CD14-positive monocyte (primary cell): ENCODE results near the gene ZNF653. TPM values are rescaled to one million over a fixed set of nuclear protein-coding genes. Genes with fewer than 3 reads are reported as not detected.

ENCODE experiments used
- DNase-seq, 3 donors: peaks; one replicate each; pipeline ENCODE4 v3.0.0-alpha.2; 2011 to 2022
- H2AFZ ChIP-seq: 2 replicates; pipeline ENCODE4 v1.6.0; 2012; ENCODE audit warnings: mild to moderate bottlenecking, low read depth, low read length, inconsistent platforms; ENCODE audit not compliant: insufficient read depth, poor library complexity, severe bottlenecking
- H3K27ac ChIP-seq, 2 donors: 1 replicate in 1 of 2; 2 replicates in 1 of 2; pipeline ENCODE4 v1.5.1; 2012 to 2013; ENCODE audit warnings: low read length in 2 of 2, control low read depth in 1 of 2, inconsistent platforms in 1 of 2, low read depth in 1 of 2, mild to moderate bottlenecking in 1 of 2
- H3K27me3 ChIP-seq, 2 donors: one replicate each; pipeline versions ENCODE4 v1.6.0 to v1.6.1; 2011 to 2013; ENCODE audit warnings: low read length in 2 of 2; ENCODE audit not compliant: control insufficient read depth in 2 of 2, insufficient read depth in 2 of 2
- H3K36me3 ChIP-seq, 2 donors: replicated peaks in 1 of 2; 1 replicate in 1 of 2; 2 replicates in 1 of 2; pipeline versions ENCODE4 v1.5.1 to v1.6.1; 2012 to 2013; ENCODE audit warnings: low read length in 2 of 2, control low read depth in 1 of 2, inconsistent platforms in 1 of 2, mild to moderate bottlenecking in 1 of 2; ENCODE audit not compliant: insufficient read depth in 2 of 2, control insufficient read depth in 1 of 2
- H3K4me1 ChIP-seq, 2 donors: 1 replicate in 1 of 2; 2 replicates in 1 of 2; pipeline versions ENCODE4 v1.5.1 to v1.6.1; 2012 to 2013; ENCODE audit warnings: low read length in 2 of 2, control low read depth in 1 of 2, inconsistent platforms in 1 of 2, mild to moderate bottlenecking in 1 of 2, moderate library complexity in 1 of 2; ENCODE audit not compliant: insufficient read depth in 2 of 2, control insufficient read depth in 1 of 2
- H3K4me2 ChIP-seq: replicated peaks from 2 replicates; pipeline ENCODE3; 2012; ENCODE audit warnings: low read length, moderate library complexity, mild to moderate bottlenecking; ENCODE audit not compliant: poor library complexity, severe bottlenecking; ENCODE audit errors: extremely low read depth
- H3K4me3 ChIP-seq, 3 experiments: fragments of 200-600 bp in 1 of 3; sonication (generic) in 1 of 3; replicated peaks in 1 of 3; 1 replicate in 2 of 3; 2 replicates in 1 of 3; pipeline ENCODE4 v1.5.1; 2011 to 2013; ENCODE audit warnings: low read length in 3 of 3, mild to moderate bottlenecking in 3 of 3, control low read depth in 2 of 3, low read depth in 2 of 3, inconsistent platforms in 1 of 3, moderate library complexity in 1 of 3
- H3K79me2 ChIP-seq: 2 replicates; pipeline ENCODE4 v1.6.0; 2012; ENCODE audit warnings: mild to moderate bottlenecking, control low read depth, inconsistent platforms, low read length, moderate library complexity; ENCODE audit not compliant: insufficient read depth
- H3K9ac ChIP-seq: 2 replicates; pipeline ENCODE4 v1.6.0; 2017; ENCODE audit warnings: low read length, mild to moderate bottlenecking; ENCODE audit not compliant: insufficient read depth, poor library complexity, severe bottlenecking
- H3K9me3 ChIP-seq, 2 donors: replicated peaks in 1 of 2; 1 replicate in 1 of 2; 2 replicates in 1 of 2; pipeline versions ENCODE4 v1.5.1 to v1.6.1; 2012 to 2013; ENCODE audit warnings: low read length in 2 of 2, control low read depth in 1 of 2; ENCODE audit not compliant: control insufficient read depth in 1 of 2, insufficient read depth in 1 of 2
- H4K20me1 ChIP-seq: 2 replicates; pipeline ENCODE4 v1.6.0; 2012; ENCODE audit warnings: mild to moderate bottlenecking, low read length, control low read depth, moderate library complexity; ENCODE audit not compliant: insufficient read depth
- H3K27ac Mint-ChIP-seq, 7 donors: one replicate each; pipeline ENCODE4 v1.8.0; 2020; ENCODE audit warnings: mild to moderate bottlenecking in 7 of 7, mixed read lengths in 7 of 7, moderate library complexity in 6 of 7, inconsistent platforms in 2 of 7
- H3K27me3 Mint-ChIP-seq, 3 donors: one replicate each; pipeline ENCODE4 v1.8.0; 2021 to 2022; ENCODE audit warnings: low read depth in 3 of 3, mild to moderate bottlenecking in 3 of 3, mixed read lengths in 3 of 3, moderate library complexity in 3 of 3, inconsistent platforms in 1 of 3
- H3K36me3 Mint-ChIP-seq, 2 donors: one replicate each; pipeline ENCODE4 v1.8.0; 2020; ENCODE audit warnings: mixed read lengths in 2 of 2, inconsistent platforms in 1 of 2, mild to moderate bottlenecking in 1 of 2
- H3K4me1 Mint-ChIP-seq: one replicate; pipeline ENCODE4 v1.8.0; 2020; ENCODE audit warnings: mild to moderate bottlenecking, mixed read lengths
- H3K4me3 Mint-ChIP-seq, 2 donors: one replicate each; pipeline ENCODE4 v1.8.0; 2020; ENCODE audit warnings: mild to moderate bottlenecking in 2 of 2, mixed read lengths in 2 of 2, moderate library complexity in 1 of 2
- H3K9me3 Mint-ChIP-seq, 7 donors: one replicate each; pipeline ENCODE4 v1.8.0; 2020 to 2022; ENCODE audit warnings: mixed read lengths in 7 of 7, mild to moderate bottlenecking in 6 of 7, moderate library complexity in 6 of 7, inconsistent platforms in 2 of 7
- WGBS: methylation state at CpG from one replicate; pipeline ENCODE4 v1.1.5; 2013; ENCODE audit warnings: missing lambda C conversion rate; ENCODE audit not compliant: insufficient coverage; 5-methylcytosine and 5-hydroxymethylcytosine counted together
- intact Hi-C, 2 donors: fragments of 100-400 bp; cut with micrococcal nuclease; formaldehyde crosslinking; loops; one replicate each; pipeline versions ENCODE4 v1.15.0 to v1.15.1; 2023
- polyA plus RNA-seq, 3 donors: library from polyadenylated mRNA; depleted of rRNA in 1 of 3; unstranded in 2 of 3; stranded (reverse) in 1 of 3; fragments of 300-500 nt in 2 of 3; fragments of >200 nt in 1 of 3; fragmentation: Illumina TruSeq in 2 of 3; gene quantifications; 1 replicate in 2 of 3; 2 replicates in 1 of 3; pipeline ENCODE4 v1.2.3, GENCODE V29; 2012 to 2021
- TF ChIP-seq, protein P1 (sequence below): fragments of 200-600 bp; IDR thresholded peaks from one replicate; pipeline ENCODE4 v1.8.0; 2022; ENCODE audit warnings: antibody characterized with exemption, mild to moderate bottlenecking

ZNF653 gene
- polyA plus RNA-seq, 3 donors = 0.88 to 8.1 (median 1.2) TPM

DNA sequence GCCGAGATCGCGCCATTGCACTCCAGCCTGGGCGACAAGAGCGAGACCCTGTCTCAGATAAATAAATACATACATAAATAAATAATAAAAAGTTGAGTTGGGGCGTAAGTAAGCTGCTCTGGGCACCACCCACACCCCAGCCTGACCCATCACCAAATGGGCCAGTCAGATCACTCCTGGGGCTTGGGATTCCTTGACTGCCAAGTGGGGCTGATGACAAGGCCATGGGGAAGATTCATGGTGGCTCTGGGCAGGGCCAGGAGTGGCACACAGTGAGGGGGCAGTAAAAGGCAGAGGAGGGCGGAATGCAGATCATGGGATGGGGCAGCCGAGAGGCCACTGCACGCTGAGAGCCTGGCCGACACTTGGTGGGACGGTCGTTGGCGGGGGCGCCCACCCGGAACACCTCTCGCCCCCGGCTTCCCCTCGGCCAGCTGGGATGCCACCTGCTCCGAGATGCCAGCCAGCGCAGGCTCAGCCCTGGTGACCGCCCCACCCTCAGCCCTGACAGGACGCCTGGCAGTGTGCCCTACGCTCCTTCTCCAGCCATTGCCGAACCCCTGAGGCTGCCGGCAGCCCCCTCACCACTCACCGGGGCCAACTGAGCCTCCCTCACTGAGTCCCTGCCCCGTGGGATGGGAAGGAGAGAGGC lies 10.9 kb downstream of the ZNF653 start:
- no peak overlapping the region for H3K27ac Mint-ChIP-seq
- H3K4me1 ChIP-seq = no peaks in the 10 kb centered on the region
- no peak overlapping the region for H3K4me2 ChIP-seq
- H3K36me3 Mint-ChIP-seq = peaks cover 37 to 56% of the 10 kb centered on the region in 2 donors
- H3K4me3 Mint-ChIP-seq = no peak overlapping the region
- H3K79me2 ChIP-seq = no peaks in the 10 kb centered on the region
- no peaks in the 10 kb centered on the region for H3K9me3 ChIP-seq
- peaks cover 0 to 3% (median 0%) of the 10 kb centered on the region in 7 donors for H3K9me3 Mint-ChIP-seq
- peaks cover 23 to 28% of the 10 kb centered on the region in 2 donors for H3K36me3 ChIP-seq
- 97% methylated on average over 15 of the region's 27 CpGs for WGBS
- no peaks in the 10 kb centered on the region for H3K27me3 ChIP-seq
- intact Hi-C loops = no loop called here
- H3K4me1 Mint-ChIP-seq = no peaks in the 10 kb centered on the region
- no peak overlapping the region for H3K9ac ChIP-seq
- TF ChIP-seq, protein P1, sequence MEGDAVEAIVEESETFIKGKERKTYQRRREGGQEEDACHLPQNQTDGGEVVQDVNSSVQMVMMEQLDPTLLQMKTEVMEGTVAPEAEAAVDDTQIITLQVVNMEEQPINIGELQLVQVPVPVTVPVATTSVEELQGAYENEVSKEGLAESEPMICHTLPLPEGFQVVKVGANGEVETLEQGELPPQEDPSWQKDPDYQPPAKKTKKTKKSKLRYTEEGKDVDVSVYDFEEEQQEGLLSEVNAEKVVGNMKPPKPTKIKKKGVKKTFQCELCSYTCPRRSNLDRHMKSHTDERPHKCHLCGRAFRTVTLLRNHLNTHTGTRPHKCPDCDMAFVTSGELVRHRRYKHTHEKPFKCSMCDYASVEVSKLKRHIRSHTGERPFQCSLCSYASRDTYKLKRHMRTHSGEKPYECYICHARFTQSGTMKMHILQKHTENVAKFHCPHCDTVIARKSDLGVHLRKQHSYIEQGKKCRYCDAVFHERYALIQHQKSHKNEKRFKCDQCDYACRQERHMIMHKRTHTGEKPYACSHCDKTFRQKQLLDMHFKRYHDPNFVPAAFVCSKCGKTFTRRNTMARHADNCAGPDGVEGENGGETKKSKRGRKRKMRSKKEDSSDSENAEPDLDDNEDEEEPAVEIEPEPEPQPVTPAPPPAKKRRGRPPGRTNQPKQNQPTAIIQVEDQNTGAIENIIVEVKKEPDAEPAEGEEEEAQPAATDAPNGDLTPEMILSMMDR = no peak
- no peak overlapping the region for H3K27ac ChIP-seq
- peaks cover 0 to 2% (median 0%) of the 10 kb centered on the region in 3 donors for H3K27me3 Mint-ChIP-seq
- H4K20me1 ChIP-seq = no peaks in the 10 kb centered on the region
- no peak overlapping the region for H3K4me3 ChIP-seq
- no peak for DNase-seq
- no peak overlapping the region for H2AFZ ChIP-seq

DNA sequence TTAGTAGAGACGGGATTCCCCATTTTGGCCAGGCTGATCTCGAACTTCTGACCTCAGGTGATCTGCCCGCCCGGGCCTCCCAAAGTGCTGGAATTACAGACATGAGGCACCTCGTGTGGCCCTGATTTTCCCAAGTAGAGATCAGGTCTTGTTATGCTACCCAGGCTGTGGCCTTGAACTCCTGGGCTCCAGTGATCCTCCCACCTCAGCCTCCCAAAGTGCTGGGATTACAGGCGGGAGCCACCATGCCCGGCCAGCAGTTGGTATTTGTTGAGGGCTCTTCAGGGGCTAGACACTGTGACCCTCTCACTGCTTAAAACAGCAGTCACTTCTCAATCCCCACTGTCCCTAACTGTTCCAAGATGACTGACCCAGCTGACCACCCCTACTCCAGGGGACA lies 16.3 kb downstream of the ZNF653 start:
- Mint-ChIP-seq H3K4me3 (no peak overlapping the region), H3K4me1 (no peaks in the 10 kb centered on the region), H3K27ac (no peak overlapping the region), H3K27me3 (no peaks in the 10 kb centered on the region), H3K9me3 (peaks cover 0 to 3% (median 0%) of the 10 kb centered on the region in 7 donors), H3K36me3 (peaks cover 26 to 47% of the 10 kb centered on the region in 2 donors)
- Histone ChIP-seq H3K9ac (no peak overlapping the region), H3K9me3 (no peaks in the 10 kb centered on the region), H3K4me2 (no peak overlapping the region), H2AFZ (no peak overlapping the region), H3K79me2 (no peaks in the 10 kb centered on the region), H3K4me3 (no peak overlapping the region), H3K27me3 (no peaks in the 10 kb centered on the region), H4K20me1 (no peaks in the 10 kb centered on the region), H3K4me1 (no peaks in the 10 kb centered on the region), H3K27ac (no peak overlapping the region), H3K36me3 (peaks cover 4 to 8% of the 10 kb centered on the region in 2 donors)
- intact Hi-C loops = no loop called here
- 94% methylated on average over 5 of the region's 7 CpGs for WGBS
- TF ChIP-seq, protein P1 = no peak
- no peak for DNase-seq
